ENCODE results near the gene AMN. TPM values are rescaled to one million over a fixed set of nuclear protein-coding genes. Genes with fewer than 3 reads are reported as not detected.
A peak's percentile ranks its signal among the peaks of the same experiment; 100 is the strongest.

AMN gene
- total RNA-seq, 4 donors from 2014 or later: 0.59 TPM; not detected in 3

DNA sequence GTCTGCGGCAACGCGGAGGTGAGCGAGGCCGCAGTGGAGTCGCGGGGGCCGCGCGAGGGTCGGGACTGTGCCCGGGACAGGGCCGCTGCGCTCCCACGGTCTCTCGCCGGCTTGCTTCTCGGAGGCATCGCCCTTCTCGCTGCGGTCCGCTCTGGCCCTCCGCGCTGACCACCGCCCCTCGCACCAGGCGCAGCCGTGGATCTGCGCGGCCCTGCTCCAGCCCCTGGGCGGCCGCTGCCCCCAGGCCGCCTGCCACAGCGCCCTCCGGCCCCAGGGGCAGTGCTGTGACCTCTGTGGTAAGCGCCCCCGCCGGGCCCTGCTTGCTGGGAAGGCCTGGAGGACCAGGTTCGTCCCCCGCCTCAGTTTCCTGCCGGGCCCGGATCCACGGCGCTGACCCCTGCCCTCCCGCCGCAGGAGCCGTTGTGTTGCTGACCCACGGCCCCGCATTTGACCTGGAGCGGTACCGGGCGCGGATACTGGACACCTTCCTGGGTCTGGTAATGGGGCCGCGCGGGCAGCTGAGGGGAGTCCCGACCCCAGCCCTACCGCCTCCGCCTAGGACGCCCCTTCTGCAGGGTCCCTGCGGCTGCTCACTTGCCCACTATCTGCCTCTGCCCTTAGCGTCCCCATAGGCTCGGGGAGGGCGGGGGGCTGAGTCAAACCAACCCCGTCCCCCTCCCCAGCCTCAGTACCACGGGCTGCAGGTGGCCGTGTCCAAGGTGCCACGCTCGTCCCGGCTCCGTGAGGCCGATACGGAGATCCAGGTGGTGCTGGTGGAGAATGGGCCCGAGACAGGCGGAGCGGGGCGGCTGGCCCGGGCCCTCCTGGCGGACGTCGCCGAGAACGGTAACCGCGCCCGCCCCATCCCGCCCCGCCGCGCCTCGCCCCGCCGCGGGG is 7.0 kb downstream of the AMN start:
- Histone ChIP-seq H3K36me3 (peaks cover 0 to 31% of the 10 kb centered on the region in 2 donors), H3K27ac (no peak overlapping the region), H3K4me1 (peaks cover 9 to 30% (median 27%) of the 10 kb centered on the region in 3 donors), H3K27me3 (peaks cover 65% of the 10 kb centered on the region), H3K4me3 (peak overlapping the region in 1 of 2 donors; percentile 47), H3K9me3 (no peaks in the 10 kb centered on the region)
- no CpG with 5 or more reads among the region's 94 CpGs for WGBS, 2 donors (ENCODE audit: low coverage in 1 of 2)
- TF ChIP-seq POLR2A (IDR thresholded peaks at IDR 0.05) (no peak), POLR2AphosphoS5 (IDR thresholded peaks at IDR 0.05) (no peak), EP300 (IDR thresholded peaks at IDR 0.05) (no peak)
- TF ChIP-seq, protein P1, sequence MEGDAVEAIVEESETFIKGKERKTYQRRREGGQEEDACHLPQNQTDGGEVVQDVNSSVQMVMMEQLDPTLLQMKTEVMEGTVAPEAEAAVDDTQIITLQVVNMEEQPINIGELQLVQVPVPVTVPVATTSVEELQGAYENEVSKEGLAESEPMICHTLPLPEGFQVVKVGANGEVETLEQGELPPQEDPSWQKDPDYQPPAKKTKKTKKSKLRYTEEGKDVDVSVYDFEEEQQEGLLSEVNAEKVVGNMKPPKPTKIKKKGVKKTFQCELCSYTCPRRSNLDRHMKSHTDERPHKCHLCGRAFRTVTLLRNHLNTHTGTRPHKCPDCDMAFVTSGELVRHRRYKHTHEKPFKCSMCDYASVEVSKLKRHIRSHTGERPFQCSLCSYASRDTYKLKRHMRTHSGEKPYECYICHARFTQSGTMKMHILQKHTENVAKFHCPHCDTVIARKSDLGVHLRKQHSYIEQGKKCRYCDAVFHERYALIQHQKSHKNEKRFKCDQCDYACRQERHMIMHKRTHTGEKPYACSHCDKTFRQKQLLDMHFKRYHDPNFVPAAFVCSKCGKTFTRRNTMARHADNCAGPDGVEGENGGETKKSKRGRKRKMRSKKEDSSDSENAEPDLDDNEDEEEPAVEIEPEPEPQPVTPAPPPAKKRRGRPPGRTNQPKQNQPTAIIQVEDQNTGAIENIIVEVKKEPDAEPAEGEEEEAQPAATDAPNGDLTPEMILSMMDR (IDR thresholded peaks at IDR 0.05): no peak
- ATAC-seq: no peak

DNA sequence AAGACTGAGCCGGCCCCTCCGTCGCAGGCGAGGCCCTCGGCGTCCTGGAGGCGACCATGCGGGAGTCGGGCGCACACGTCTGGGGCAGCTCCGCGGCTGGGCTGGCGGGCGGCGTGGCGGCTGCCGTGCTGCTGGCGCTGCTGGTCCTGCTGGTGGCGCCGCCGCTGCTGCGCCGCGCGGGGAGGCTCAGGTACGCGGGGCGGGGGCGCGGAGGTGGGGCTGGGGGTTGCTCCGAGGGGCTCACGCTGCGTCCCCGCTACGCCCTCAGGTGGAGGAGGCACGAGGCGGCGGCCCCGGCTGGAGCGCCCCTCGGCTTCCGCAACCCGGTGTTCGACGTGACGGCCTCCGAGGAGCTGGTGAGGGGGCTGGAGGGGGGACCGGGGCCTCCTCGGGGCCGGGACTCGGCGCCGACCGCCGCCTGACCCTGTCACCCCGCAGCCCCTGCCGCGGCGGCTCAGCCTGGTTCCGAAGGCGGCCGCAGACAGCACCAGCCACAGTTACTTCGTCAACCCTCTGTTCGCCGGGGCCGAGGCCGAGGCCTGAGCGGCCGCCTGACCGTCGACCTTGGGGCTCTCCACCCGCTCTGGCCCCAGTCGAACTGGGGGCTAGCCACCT is 7.8 kb downstream of the AMN start:
- WGBS, 2 donors (ENCODE audit: low coverage in 1 of 2): no CpG with 5 or more reads among the region's 74 CpGs
- TF ChIP-seq POLR2A (IDR thresholded peaks at IDR 0.05): no peak
- TF ChIP-seq POLR2AphosphoS5 (IDR thresholded peaks at IDR 0.05): no peak
- TF ChIP-seq, protein P1 (IDR thresholded peaks at IDR 0.05): no peak
- TF ChIP-seq EP300 (IDR thresholded peaks at IDR 0.05): no peak
- ATAC-seq: no peak
- Histone ChIP-seq H3K4me1 (peaks cover 9 to 30% (median 27%) of the 10 kb centered on the region in 3 donors), H3K27ac (no peak overlapping the region), H3K9me3 (no peaks in the 10 kb centered on the region), H3K4me3 (peak overlapping the region in 1 of 2 donors; percentile 47), H3K36me3 (peaks cover 0 to 38% of the 10 kb centered on the region in 2 donors), H3K27me3 (peaks cover 58% of the 10 kb centered on the region)

DNA sequence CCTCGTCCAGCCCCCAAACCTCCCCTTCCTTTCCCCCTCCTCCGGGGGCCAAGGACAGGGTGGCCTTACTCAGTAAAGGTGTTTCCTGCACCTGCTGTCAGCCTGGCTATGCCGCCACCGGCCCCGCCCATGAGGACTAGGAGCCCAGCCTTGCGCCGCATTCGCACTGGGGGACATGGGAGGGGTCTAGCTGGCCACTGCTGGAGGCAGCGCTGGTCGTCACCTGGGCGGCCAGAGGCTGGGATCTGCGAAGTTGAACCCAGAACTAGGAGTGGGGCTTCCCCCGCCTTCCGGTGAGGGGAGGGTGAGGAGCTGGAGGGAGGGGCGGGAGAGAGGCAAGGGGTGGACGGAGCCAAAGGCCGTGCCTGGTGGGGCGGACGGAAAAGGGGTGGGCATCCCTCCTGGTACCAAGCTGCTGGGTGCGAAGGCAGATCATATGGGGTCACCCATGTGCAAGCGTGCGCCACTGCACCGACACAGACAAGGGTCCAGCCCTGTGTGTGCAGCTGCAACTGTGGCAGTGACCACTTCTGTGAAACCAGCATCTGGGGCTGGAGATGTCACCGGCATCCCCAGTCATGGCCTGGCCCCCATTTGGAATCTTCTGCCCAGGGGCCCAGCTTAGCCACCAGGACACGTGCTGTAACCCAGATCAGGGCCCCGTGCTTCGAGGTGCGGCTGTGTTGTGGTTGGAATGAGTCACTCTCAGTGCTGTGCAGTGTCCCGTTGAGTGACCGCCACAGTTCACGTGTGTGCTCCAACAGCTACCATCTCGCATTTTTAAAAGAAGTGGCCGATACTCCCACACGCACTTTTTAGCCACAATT is 8.5 kb downstream of the AMN start:
- H3K9me3 ChIP-seq: no peaks in the 10 kb centered on the region

DNA sequence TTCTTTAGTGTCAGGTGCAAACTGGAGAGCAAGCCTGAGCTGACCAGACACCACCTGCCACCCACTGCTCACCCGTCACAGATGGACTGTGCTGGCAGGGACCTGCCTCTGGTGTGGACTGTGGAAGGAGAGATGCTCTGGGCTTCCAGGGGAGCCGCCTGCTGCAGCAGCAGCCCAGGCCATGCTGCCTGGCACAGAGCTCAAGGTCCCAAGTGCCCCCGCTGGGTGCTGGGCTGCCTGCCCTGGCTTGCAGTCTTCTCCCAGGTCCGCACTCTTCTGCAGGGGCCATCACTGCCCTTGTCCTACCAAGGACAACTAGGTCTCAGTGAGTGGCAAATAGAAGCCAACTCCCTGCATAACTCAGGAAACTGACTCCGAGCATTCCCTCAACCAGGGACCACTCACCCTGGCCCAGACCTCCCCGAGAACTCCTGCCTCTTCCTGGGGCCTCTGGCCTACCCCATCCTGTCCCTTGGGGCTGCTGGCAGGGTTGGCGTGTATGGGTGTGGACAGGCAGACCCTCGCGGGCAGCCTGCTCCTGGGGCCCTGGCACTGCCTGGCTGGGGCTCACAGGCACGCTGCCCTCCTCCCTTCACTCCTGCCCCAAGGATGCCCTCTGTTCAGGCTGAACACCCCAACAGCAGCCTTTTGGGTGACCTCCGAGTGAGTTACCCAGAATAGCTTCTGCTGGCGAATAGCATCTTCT is 9.3 kb downstream of the AMN start:
- TF ChIP-seq POLR2A (IDR thresholded peaks at IDR 0.05): no peak
- no peak for TF ChIP-seq POLR2AphosphoS5 (IDR thresholded peaks at IDR 0.05)
- TF ChIP-seq EP300 (IDR thresholded peaks at IDR 0.05): no peak
- TF ChIP-seq, protein P1 (IDR thresholded peaks at IDR 0.05): no peak
- peaks cover 0 to 48% of the 10 kb centered on the region in 2 donors for H3K36me3 ChIP-seq
- no peak overlapping the region for H3K4me3 ChIP-seq
- 80 to 100% methylated on average over 2 to 5 of the region's 12 CpGs for WGBS, 2 donors (ENCODE audit: low coverage in 1 of 2)
- peaks cover 9 to 30% (median 27%) of the 10 kb centered on the region in 3 donors for H3K4me1 ChIP-seq
- no peak for ATAC-seq
- H3K9me3 ChIP-seq: no peaks in the 10 kb centered on the region
- no peak overlapping the region for H3K27ac ChIP-seq
- H3K27me3 ChIP-seq: peaks cover 44% of the 10 kb centered on the region

More for the DNA sequence above, 8.5 kb downstream of the AMN start:
- Histone ChIP-seq H3K27ac (no peak overlapping the region), H3K36me3 (peaks cover 0 to 40% of the 10 kb centered on the region in 2 donors), H3K4me3 (peak overlapping the region in 1 of 2 donors; percentile 47), H3K4me1 (peaks cover 9 to 30% (median 27%) of the 10 kb centered on the region in 3 donors), H3K27me3 (peaks cover 50% of the 10 kb centered on the region)
- ATAC-seq: no peak
- 84 to 87% methylated on average over 6 to 7 of the region's 34 CpGs for WGBS, 2 donors (ENCODE audit: low coverage in 1 of 2)
- TF ChIP-seq POLR2A (IDR thresholded peaks at IDR 0.05): no peak
- no peak for TF ChIP-seq EP300 (IDR thresholded peaks at IDR 0.05)
- TF ChIP-seq, protein P1 (IDR thresholded peaks at IDR 0.05): no peak
- TF ChIP-seq POLR2AphosphoS5 (IDR thresholded peaks at IDR 0.05): no peak

All from gastroesophageal sphincter (tissue), 4 donors.